Activated T-helper 17 cell treated with anti-CD3 and anti-CD28 coated beads, Interleukin-2, amount 50 U/mL, for 72 hours (primary cell): Measurements from ENCODE around the gene ZDHHC12. TPM values are rescaled to one million over a fixed set of nuclear protein-coding genes. Genes with fewer than 3 reads are reported as not detected.

Experiments
- total RNA-seq, 2 donors: library from RNA; stranded (reverse); gene quantifications; one replicate each; pipeline ENCODE4 v1.2.3, GENCODE V29; 2022

Gene ZDHHC12
- total RNA-seq, 2 donors from 2014 or later = 44.8 to 60.9 TPM

Other genes with a start within 250 kb of the ZDHHC12 start
- gene GLE1, start 219.4 kb downstream of the ZDHHC12 start, total RNA-seq = 10 to 100 TPM; 53.6 TPM
- 100 to 1,000 TPM; 294 to 337 TPM for gene SPTAN1, start 171.5 kb downstream of the ZDHHC12 start, total RNA-seq
- 10 to 100 TPM; 29.4 to 39.8 TPM for gene DYNC2I2, start 67.3 kb downstream of the ZDHHC12 start, total RNA-seq
- 100 to 1,000 TPM; 301 to 598 TPM for gene SET, start 34.9 kb downstream of the ZDHHC12 start, total RNA-seq
- gene PKN3, start 21.6 kb downstream of the ZDHHC12 start, total RNA-seq = 1 to 10 TPM; 4.1 to 9.1 TPM
- 10 to 100 TPM; 16.0 to 28.5 TPM for gene ZER1, start 47.8 kb upstream of the ZDHHC12 start, total RNA-seq
- gene TBC1D13, start 63.1 kb upstream of the ZDHHC12 start, total RNA-seq = 10 to 100 TPM; 18.7 to 24.2 TPM
- gene ENDOG, start 94.4 kb upstream of the ZDHHC12 start, total RNA-seq = 10 to 100 TPM in 1 of 2 donors, 1 to 10 TPM in 1; 6.3 to 15.6 TPM
- 10 to 100 TPM; 51.4 to 80.8 TPM for gene SPOUT1, start 105.7 kb upstream of the ZDHHC12 start, total RNA-seq
- 10 to 100 TPM; 20.1 to 29.6 TPM for gene KYAT1, start 157.8 kb upstream of the ZDHHC12 start, total RNA-seq
- 10 to 100 TPM; 19.3 to 24.5 TPM for gene LRRC8A, start 158.0 kb upstream of the ZDHHC12 start, total RNA-seq
- gene PHYHD1, start 196.9 kb upstream of the ZDHHC12 start, total RNA-seq = under 1 TPM in 1 of 2 donors, not detected in 1; 0.77 TPM
- 1 to 10 TPM; 5.3 to 8.5 TPM for gene DOLK, start 223.5 kb upstream of the ZDHHC12 start, total RNA-seq
- gene NUP188, start 223.6 kb upstream of the ZDHHC12 start, total RNA-seq = 100 to 1,000 TPM; 110 to 115 TPM